NB4 (cell line): ENCODE data around the gene NOP56.

ENCODE experiments used
- CTCF ChIP-seq: IDR thresholded peaks from one replicate; pipeline ENCODE4 v1.5.1; 2012; ENCODE audit warnings: low read depth, low read length
- MAX ChIP-seq: IDR thresholded peaks from 2 replicates; pipeline ENCODE4 v1.6.1; 2011; ENCODE audit warnings: low read depth, low read length
- POLR2A ChIP-seq: IDR thresholded peaks from 2 replicates; pipeline ENCODE4 v1.6.1; 2011; ENCODE audit warnings: mild to moderate bottlenecking; ENCODE audit not compliant: insufficient read length; ENCODE audit errors: extremely low read depth

- TF ChIP-seq CTCF (no peak), POLR2A (no peak), MAX (no peak)
These were observed 45.3 kb downstream of the NOP56 start for GRCh38 chr20:2697768-2698167.
